Measurements from ENCODE around the gene ACAP2. TPM values are rescaled to one million over a fixed set of nuclear protein-coding genes. Genes with fewer than 3 reads are reported as not detected.

ACAP2 gene
- total and polyA plus RNA-seq, 9 donors: 13.8 to 33.7 (median 18.7) TPM

- no peaks in the 10 kb centered on the region for H3K27me3 ChIP-seq (ENCODE audit: control insufficient read depth, insufficient read depth, low read length)
- peak; percentile 14 for DNase-seq
- no peaks in the 10 kb centered on the region for H3K9me3 ChIP-seq (replicated peaks; ENCODE audit: control insufficient read depth, low read depth, low read length)
- H3K36me3 ChIP-seq (ENCODE audit: control insufficient read depth, insufficient read depth, low read length): no peaks in the 10 kb centered on the region
- no peak overlapping the region for H3K4me3 ChIP-seq (ENCODE audit: low read length)
- H3K27ac ChIP-seq (ENCODE audit: low read length): no peak overlapping the region
- peaks cover 7% of the 10 kb centered on the region for H3K4me1 ChIP-seq (ENCODE audit: control insufficient read depth, insufficient read depth, low read length)
- 28% methylated on average over 2 of the region's 7 CpGs for WGBS (ENCODE audit: insufficient coverage)
Observed at GRCh38 chr3:195461594-195462307, 18.9 kb upstream of the ACAP2 start.

GRCh38 chr3:195460091-195460713 lies 17.4 kb upstream of the ACAP2 start:
- peaks cover 7% of the 10 kb centered on the region for H3K4me1 ChIP-seq (ENCODE audit: control insufficient read depth, insufficient read depth, low read length)
- WGBS (ENCODE audit: insufficient coverage): no CpG with 5 or more reads among the region's 2 CpGs
- H3K4me3 ChIP-seq (ENCODE audit: low read length): no peak overlapping the region
- no peak for DNase-seq
- H3K27ac ChIP-seq (ENCODE audit: low read length): no peak overlapping the region
- no peaks in the 10 kb centered on the region for H3K27me3 ChIP-seq (ENCODE audit: control insufficient read depth, insufficient read depth, low read length)
- no peaks in the 10 kb centered on the region for H3K36me3 ChIP-seq (ENCODE audit: control insufficient read depth, insufficient read depth, low read length)
- H3K9me3 ChIP-seq (replicated peaks; ENCODE audit: control insufficient read depth, low read depth, low read length): no peaks in the 10 kb centered on the region

GRCh38 chr3:195458316-195458717 lies 15.5 kb upstream of the ACAP2 start:
- no peaks in the 10 kb centered on the region for H3K9me3 ChIP-seq (replicated peaks; ENCODE audit: control insufficient read depth, low read depth, low read length)
- DNase-seq: peak; percentile 38
- H3K27me3 ChIP-seq (ENCODE audit: control insufficient read depth, insufficient read depth, low read length): no peaks in the 10 kb centered on the region
- no CpG with 5 or more reads among the region's 2 CpGs for WGBS (ENCODE audit: insufficient coverage)
- H3K27ac ChIP-seq (ENCODE audit: low read length): peak overlapping the region; percentile 10
- H3K4me1 ChIP-seq (ENCODE audit: control insufficient read depth, insufficient read depth, low read length): peaks cover 7% of the 10 kb centered on the region
- no peaks in the 10 kb centered on the region for H3K36me3 ChIP-seq (ENCODE audit: control insufficient read depth, insufficient read depth, low read length)
- no peak overlapping the region for H3K4me3 ChIP-seq (ENCODE audit: low read length)

GRCh38 chr3:195455789-195456188 lies 13.0 kb upstream of the ACAP2 start:
- Histone ChIP-seq H3K27me3 (ENCODE audit: control insufficient read depth, insufficient read depth, low read length) (no peaks in the 10 kb centered on the region), H3K27ac (ENCODE audit: low read length) (no peak overlapping the region), H3K4me3 (ENCODE audit: low read length) (no peak overlapping the region), H3K4me1 (ENCODE audit: control insufficient read depth, insufficient read depth, low read length) (no peaks in the 10 kb centered on the region), H3K36me3 (ENCODE audit: control insufficient read depth, insufficient read depth, low read length) (no peaks in the 10 kb centered on the region), H3K9me3 (replicated peaks; ENCODE audit: control insufficient read depth, low read depth, low read length) (no peaks in the 10 kb centered on the region)
- no peak for DNase-seq
- WGBS (ENCODE audit: insufficient coverage): no CpG with 5 or more reads among the region's 7 CpGs

GRCh38 chr3:195453236-195453635 lies 10.4 kb upstream of the ACAP2 start:
- no peaks in the 10 kb centered on the region for H3K9me3 ChIP-seq (replicated peaks; ENCODE audit: control insufficient read depth, low read depth, low read length)
- no peaks in the 10 kb centered on the region for H3K36me3 ChIP-seq (ENCODE audit: control insufficient read depth, insufficient read depth, low read length)
- H3K27ac ChIP-seq (ENCODE audit: low read length): no peak overlapping the region
- no peak overlapping the region for H3K4me3 ChIP-seq (ENCODE audit: low read length)
- H3K4me1 ChIP-seq (ENCODE audit: control insufficient read depth, insufficient read depth, low read length): no peaks in the 10 kb centered on the region
- no peak for DNase-seq
- no peaks in the 10 kb centered on the region for H3K27me3 ChIP-seq (ENCODE audit: control insufficient read depth, insufficient read depth, low read length)
- WGBS (ENCODE audit: insufficient coverage): no CpG with 5 or more reads among the region's 3 CpGs

GRCh38 chr3:195451373-195452015 lies 8.7 kb upstream of the ACAP2 start:
- Histone ChIP-seq H3K36me3 (ENCODE audit: control insufficient read depth, insufficient read depth, low read length) (no peaks in the 10 kb centered on the region), H3K27ac (ENCODE audit: low read length) (no peak overlapping the region), H3K4me3 (ENCODE audit: low read length) (no peak overlapping the region), H3K27me3 (ENCODE audit: control insufficient read depth, insufficient read depth, low read length) (no peaks in the 10 kb centered on the region), H3K4me1 (ENCODE audit: control insufficient read depth, insufficient read depth, low read length) (no peaks in the 10 kb centered on the region), H3K9me3 (replicated peaks; ENCODE audit: control insufficient read depth, low read depth, low read length) (no peaks in the 10 kb centered on the region)
- WGBS (ENCODE audit: insufficient coverage): 86% methylated on average over 5 of the region's 6 CpGs
- DNase-seq: no peak

GRCh38 chr3:195450731-195451229 lies 8.0 kb upstream of the ACAP2 start:
- Histone ChIP-seq H3K27me3 (ENCODE audit: control insufficient read depth, insufficient read depth, low read length) (no peaks in the 10 kb centered on the region), H3K4me1 (ENCODE audit: control insufficient read depth, insufficient read depth, low read length) (no peaks in the 10 kb centered on the region), H3K27ac (ENCODE audit: low read length) (no peak overlapping the region), H3K4me3 (ENCODE audit: low read length) (no peak overlapping the region), H3K36me3 (ENCODE audit: control insufficient read depth, insufficient read depth, low read length) (no peaks in the 10 kb centered on the region), H3K9me3 (replicated peaks; ENCODE audit: control insufficient read depth, low read depth, low read length) (no peaks in the 10 kb centered on the region)
- 33% methylated on average over 1 of the region's 5 CpGs for WGBS (ENCODE audit: insufficient coverage)
- peak; percentile 57 for DNase-seq

GRCh38 chr3:195448205-195448875 lies 5.5 kb upstream of the ACAP2 start:
- H3K4me1 ChIP-seq (ENCODE audit: control insufficient read depth, insufficient read depth, low read length): peaks cover 4% of the 10 kb centered on the region
- H3K27me3 ChIP-seq (ENCODE audit: control insufficient read depth, insufficient read depth, low read length): no peaks in the 10 kb centered on the region
- no peak for DNase-seq
- H3K9me3 ChIP-seq (replicated peaks; ENCODE audit: control insufficient read depth, low read depth, low read length): no peaks in the 10 kb centered on the region
- H3K36me3 ChIP-seq (ENCODE audit: control insufficient read depth, insufficient read depth, low read length): no peaks in the 10 kb centered on the region
- H3K27ac ChIP-seq (ENCODE audit: low read length): no peak overlapping the region
- 100% methylated on average over 1 of the region's 12 CpGs for WGBS (ENCODE audit: insufficient coverage)
- no peak overlapping the region for H3K4me3 ChIP-seq (ENCODE audit: low read length)

GRCh38 chr3:195447201-195447600 lies 4.4 kb upstream of the ACAP2 start:
- Histone ChIP-seq H3K4me3 (ENCODE audit: low read length) (no peak overlapping the region), H3K36me3 (ENCODE audit: control insufficient read depth, insufficient read depth, low read length) (no peaks in the 10 kb centered on the region), H3K27ac (ENCODE audit: low read length) (no peak overlapping the region), H3K9me3 (replicated peaks; ENCODE audit: control insufficient read depth, low read depth, low read length) (no peaks in the 10 kb centered on the region), H3K27me3 (ENCODE audit: control insufficient read depth, insufficient read depth, low read length) (no peaks in the 10 kb centered on the region), H3K4me1 (ENCODE audit: control insufficient read depth, insufficient read depth, low read length) (peaks cover 5% of the 10 kb centered on the region)
- 69% methylated on average over 2 of the region's 6 CpGs for WGBS (ENCODE audit: insufficient coverage)
- DNase-seq: no peak

- WGBS (ENCODE audit: insufficient coverage): 50% methylated on average over 2 of the region's 3 CpGs
- H3K27me3 ChIP-seq (ENCODE audit: control insufficient read depth, insufficient read depth, low read length): no peaks in the 10 kb centered on the region
- H3K27ac ChIP-seq (ENCODE audit: low read length): no peak overlapping the region
- H3K4me1 ChIP-seq (ENCODE audit: control insufficient read depth, insufficient read depth, low read length): peaks cover 9% of the 10 kb centered on the region
- no peak overlapping the region for H3K4me3 ChIP-seq (ENCODE audit: low read length)
- H3K9me3 ChIP-seq (replicated peaks; ENCODE audit: control insufficient read depth, low read depth, low read length): no peaks in the 10 kb centered on the region
- no peaks in the 10 kb centered on the region for H3K36me3 ChIP-seq (ENCODE audit: control insufficient read depth, insufficient read depth, low read length)
- DNase-seq: no peak
Observed at GRCh38 chr3:195446359-195446758, 3.5 kb upstream of the ACAP2 start.

All from muscle of leg (tissue), 11 donors.